C4-2B (cell line): ENCODE measurements around the gene PITX3.

ENCODE experiments used
- ZFX ChIP-seq: fragments of 450-650 bp; IDR thresholded peaks from 2 replicates; pipeline ENCODE4 v1.6.1; 2017
- TF ChIP-seq, protein P1 (sequence below): fragments of 450-650 bp; conservative IDR thresholded peaks from 2 replicates; pipeline ENCODE4 v1.5.1; 2017; ENCODE audit warnings: mild to moderate bottlenecking

DNA sequence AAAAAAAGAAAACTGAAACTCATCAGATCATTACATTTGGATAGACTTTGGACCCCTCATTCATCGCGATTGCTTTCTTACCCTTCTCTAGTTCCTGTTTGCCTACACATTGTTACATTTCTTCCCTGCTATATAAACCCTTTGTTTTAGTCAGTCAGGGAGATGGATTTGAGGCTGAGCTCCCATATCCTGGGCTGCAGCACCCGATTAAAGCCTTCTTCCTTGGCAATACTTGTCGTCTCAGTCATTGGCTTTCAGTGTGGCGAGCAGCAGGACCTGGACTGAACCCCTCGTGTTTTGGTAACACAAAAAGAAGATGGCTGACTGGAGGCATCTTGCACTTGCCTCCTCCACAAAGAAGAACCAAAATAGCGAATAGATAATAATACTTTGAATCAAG, 49.4 kb downstream of the PITX3 start:
- TF ChIP-seq, protein P1, sequence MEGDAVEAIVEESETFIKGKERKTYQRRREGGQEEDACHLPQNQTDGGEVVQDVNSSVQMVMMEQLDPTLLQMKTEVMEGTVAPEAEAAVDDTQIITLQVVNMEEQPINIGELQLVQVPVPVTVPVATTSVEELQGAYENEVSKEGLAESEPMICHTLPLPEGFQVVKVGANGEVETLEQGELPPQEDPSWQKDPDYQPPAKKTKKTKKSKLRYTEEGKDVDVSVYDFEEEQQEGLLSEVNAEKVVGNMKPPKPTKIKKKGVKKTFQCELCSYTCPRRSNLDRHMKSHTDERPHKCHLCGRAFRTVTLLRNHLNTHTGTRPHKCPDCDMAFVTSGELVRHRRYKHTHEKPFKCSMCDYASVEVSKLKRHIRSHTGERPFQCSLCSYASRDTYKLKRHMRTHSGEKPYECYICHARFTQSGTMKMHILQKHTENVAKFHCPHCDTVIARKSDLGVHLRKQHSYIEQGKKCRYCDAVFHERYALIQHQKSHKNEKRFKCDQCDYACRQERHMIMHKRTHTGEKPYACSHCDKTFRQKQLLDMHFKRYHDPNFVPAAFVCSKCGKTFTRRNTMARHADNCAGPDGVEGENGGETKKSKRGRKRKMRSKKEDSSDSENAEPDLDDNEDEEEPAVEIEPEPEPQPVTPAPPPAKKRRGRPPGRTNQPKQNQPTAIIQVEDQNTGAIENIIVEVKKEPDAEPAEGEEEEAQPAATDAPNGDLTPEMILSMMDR = no peak
- no peak for TF ChIP-seq ZFX
